Mesenchymal stem cell (in vitro differentiated cells and primary cell): ENCODE measurements around the gene EEA1.
A peak's percentile ranks its signal among the peaks of the same experiment; 100 is the strongest.

ENCODE experiments used
- DNase-seq: peaks from one replicate; pipeline ENCODE4 v3.0.0-alpha.2; 2013
- H2AFZ ChIP-seq: one replicate; pipeline ENCODE4 v1.6.1; 2013; ENCODE audit warnings: low read depth, mild to moderate bottlenecking, control low read depth, inconsistent platforms, low read length, moderate library complexity
- H2AK5ac ChIP-seq: 2 replicates; pipeline ENCODE4 v1.6.1; 2013; ENCODE audit warnings: low read length, moderate library complexity, mild to moderate bottlenecking, inconsistent platforms; ENCODE audit not compliant: severe bottlenecking
- H2BK120ac ChIP-seq: one replicate; pipeline ENCODE4 v1.6.1; 2013; ENCODE audit warnings: low read depth, mild to moderate bottlenecking, inconsistent platforms, low read length, moderate library complexity
- H2BK12ac ChIP-seq, 2 experiments: one replicate each; pipeline ENCODE4 v1.6.1; 2013; ENCODE audit warnings: inconsistent platforms in 2 of 2, low read length in 2 of 2, mild to moderate bottlenecking in 2 of 2, moderate library complexity in 2 of 2, control low read depth in 1 of 2
- H2BK15ac ChIP-seq: one replicate; pipeline ENCODE4 v1.6.1; 2013; ENCODE audit warnings: mild to moderate bottlenecking, low read depth, inconsistent platforms; ENCODE audit not compliant: poor library complexity, severe bottlenecking
- H2BK5ac ChIP-seq: 2 replicates; pipeline ENCODE4 v1.6.1; 2013; ENCODE audit warnings: low read depth, mild to moderate bottlenecking, low read length, control low read depth, inconsistent platforms; ENCODE audit not compliant: poor library complexity, severe bottlenecking
- H3K14ac ChIP-seq, 2 experiments: one replicate each; pipeline ENCODE4 v1.6.1; 2013; ENCODE audit warnings: inconsistent platforms in 2 of 2, low read length in 2 of 2, control low read depth in 1 of 2, mild to moderate bottlenecking in 1 of 2, moderate library complexity in 1 of 2
- H3K18ac ChIP-seq, 2 experiments: one replicate each; pipeline ENCODE4 v1.6.1; 2013; ENCODE audit warnings: inconsistent platforms in 2 of 2, low read length in 2 of 2, control low read depth in 1 of 2, low read depth in 1 of 2, mild to moderate bottlenecking in 1 of 2
- H3K23ac ChIP-seq, 2 experiments: one replicate each; pipeline ENCODE4 v1.6.1; 2013; ENCODE audit warnings: inconsistent platforms in 2 of 2, low read length in 2 of 2, mild to moderate bottlenecking in 2 of 2, moderate library complexity in 2 of 2, control low read depth in 1 of 2
- H3K27ac ChIP-seq: 2 replicates; pipeline ENCODE4 v1.5.1; 2013; ENCODE audit warnings: mild to moderate bottlenecking, moderate library complexity, low read length, control low read depth, inconsistent platforms; ENCODE audit not compliant: poor library complexity, severe bottlenecking
- H3K27me3 ChIP-seq, 2 experiments: 2 replicates each; pipeline versions ENCODE4 v1.6.1 to v1.7.0; 2013; ENCODE audit warnings: low read length in 2 of 2, mild to moderate bottlenecking in 2 of 2, moderate library complexity in 2 of 2, control low read depth in 1 of 2, inconsistent platforms in 1 of 2; ENCODE audit not compliant: control insufficient read depth in 1 of 2, insufficient read depth in 1 of 2
- H3K36me3 ChIP-seq, 2 experiments: 2 replicates each; pipeline versions ENCODE4 v1.6.1 to v1.7.0; 2013; ENCODE audit warnings: low read length in 2 of 2, control low read depth in 1 of 2, inconsistent platforms in 1 of 2, low read depth in 1 of 2, mild to moderate bottlenecking in 1 of 2; ENCODE audit not compliant: insufficient read depth in 2 of 2, control insufficient read depth in 1 of 2
- H3K4ac ChIP-seq, 2 experiments: one replicate each; pipeline ENCODE4 v1.6.1; 2013; ENCODE audit warnings: inconsistent platforms in 2 of 2, low read length in 2 of 2, mild to moderate bottlenecking in 2 of 2, moderate library complexity in 2 of 2, control low read depth in 1 of 2, low read depth in 1 of 2
- H3K4me1 ChIP-seq: 2 replicates; pipeline ENCODE4 v1.6.1; 2013; ENCODE audit warnings: low read depth, low read length, control low read depth; ENCODE audit not compliant: control insufficient read depth, insufficient read depth
- H3K4me2 ChIP-seq: 2 replicates; pipeline ENCODE4 v1.6.1; 2013; ENCODE audit warnings: low read length, mild to moderate bottlenecking, inconsistent platforms; ENCODE audit not compliant: poor library complexity, severe bottlenecking
- H3K4me3 ChIP-seq, 2 experiments: 2 replicates each; pipeline versions ENCODE4 v1.5.1 to v1.7.0; 2013; ENCODE audit warnings: low read length in 2 of 2, mild to moderate bottlenecking in 2 of 2, control low read depth in 1 of 2, low read depth in 1 of 2; ENCODE audit not compliant: insufficient read depth in 1 of 2
- H3K79me1 ChIP-seq: replicated peaks from 2 replicates; pipeline ENCODE4 v1.6.1; 2013; ENCODE audit warnings: mild to moderate bottlenecking, control low read depth, low read length, inconsistent platforms; ENCODE audit not compliant: poor library complexity, severe bottlenecking
- H3K9ac ChIP-seq: 2 replicates; pipeline ENCODE4 v1.7.0; 2013; ENCODE audit warnings: mild to moderate bottlenecking, low read length, moderate library complexity
- H3K9me3 ChIP-seq: 2 replicates; pipeline ENCODE4 v1.7.0; 2013; ENCODE audit warnings: mild to moderate bottlenecking, low read length; ENCODE audit not compliant: control insufficient read depth
- H4K8ac ChIP-seq: one replicate; pipeline ENCODE4 v1.6.1; 2013; ENCODE audit warnings: inconsistent platforms, mild to moderate bottlenecking, low read length, moderate library complexity
- H4K91ac ChIP-seq: one replicate; pipeline ENCODE4 v1.6.1; 2013; ENCODE audit warnings: mild to moderate bottlenecking, low read length, inconsistent platforms
- WGBS: methylation state at CpG from one replicate; pipeline ENCODE4 v1.1.7; 2013; ENCODE audit warnings: mixed read lengths; 5-methylcytosine and 5-hydroxymethylcytosine counted together

Gene EEA1

GRCh38 chr12:92866418-92866817 is 62.7 kb downstream of the EEA1 start:
- no peak overlapping the region for H4K91ac ChIP-seq
- H3K23ac ChIP-seq, result no peak overlapping the region
- H2BK15ac ChIP-seq, result no peak overlapping the region
- no peak for DNase-seq
- no peak overlapping the region for H3K27ac ChIP-seq
- H3K14ac ChIP-seq, result no peak overlapping the region
- H3K4me2 ChIP-seq, result no peak overlapping the region
- H3K9ac ChIP-seq, result no peak overlapping the region
- H3K27me3 ChIP-seq, result no peaks in the 10 kb centered on the region
- no peak overlapping the region for H4K8ac ChIP-seq
- peaks cover 0 to 48% of the 10 kb centered on the region in 2 experiments for H3K36me3 ChIP-seq
- no peak overlapping the region for H2BK5ac ChIP-seq
- peaks cover 10% of the 10 kb centered on the region for H3K79me1 ChIP-seq
- H3K4me1 ChIP-seq, result no peaks in the 10 kb centered on the region
- H2BK12ac ChIP-seq, result no peak overlapping the region
- H3K9me3 ChIP-seq, result no peaks in the 10 kb centered on the region
- H2BK120ac ChIP-seq, result no peak overlapping the region
- WGBS, result 96% methylated on average over 1 of the region's 2 CpGs
- H3K18ac ChIP-seq, result no peak overlapping the region
- no peak overlapping the region for H3K4me3 ChIP-seq
- H2AK5ac ChIP-seq, result no peak overlapping the region
- H2AFZ ChIP-seq, result no peak overlapping the region
- H3K4ac ChIP-seq, result no peak overlapping the region

GRCh38 chr12:92863251-92863650 is 65.8 kb downstream of the EEA1 start:
- Histone ChIP-seq H3K79me1 (peaks cover 17% of the 10 kb centered on the region), H3K4me2 (no peak overlapping the region), H3K27me3 (no peaks in the 10 kb centered on the region), H4K8ac (no peak overlapping the region), H3K14ac (no peak overlapping the region), H3K4me3 (no peak overlapping the region), H4K91ac (no peak overlapping the region), H2BK120ac (no peak overlapping the region), H3K9me3 (no peaks in the 10 kb centered on the region), H3K18ac (no peak overlapping the region), H2BK5ac (no peak overlapping the region), H3K36me3 (peaks cover 0 to 76% of the 10 kb centered on the region in 2 experiments), H3K9ac (no peak overlapping the region), H3K4me1 (no peaks in the 10 kb centered on the region), H2BK12ac (no peak overlapping the region), H3K27ac (no peak overlapping the region), H2AK5ac (no peak overlapping the region), H3K23ac (no peak overlapping the region), H2BK15ac (no peak overlapping the region), H2AFZ (no peak overlapping the region), H3K4ac (no peak overlapping the region)
- DNase-seq, result no peak
- 90% methylated on average over 1 of the region's 1 CpG for WGBS

GRCh38 chr12:92861381-92861780 is 67.7 kb downstream of the EEA1 start:
- H2AK5ac ChIP-seq, result no peak overlapping the region
- no peaks in the 10 kb centered on the region for H3K9me3 ChIP-seq
- no peak overlapping the region for H3K4me2 ChIP-seq
- H3K27me3 ChIP-seq, result no peaks in the 10 kb centered on the region
- no peak overlapping the region for H3K4me3 ChIP-seq
- H3K14ac ChIP-seq, result no peak overlapping the region
- H3K79me1 ChIP-seq, result peaks cover 16% of the 10 kb centered on the region
- no peaks in the 10 kb centered on the region for H3K4me1 ChIP-seq
- no peak overlapping the region for H2BK12ac ChIP-seq
- H3K23ac ChIP-seq, result no peak overlapping the region
- no peak overlapping the region for H3K4ac ChIP-seq
- H4K91ac ChIP-seq, result no peak overlapping the region
- no peak for DNase-seq
- peaks cover 7 to 90% of the 10 kb centered on the region in 2 experiments for H3K36me3 ChIP-seq
- no peak overlapping the region for H4K8ac ChIP-seq
- 100% methylated on average over 3 of the region's 4 CpGs for WGBS
- no peak overlapping the region for H2BK5ac ChIP-seq
- no peak overlapping the region for H2AFZ ChIP-seq
- H3K18ac ChIP-seq, result no peak overlapping the region
- H3K9ac ChIP-seq, result no peak overlapping the region
- no peak overlapping the region for H3K27ac ChIP-seq
- no peak overlapping the region for H2BK120ac ChIP-seq
- H2BK15ac ChIP-seq, result no peak overlapping the region

- DNase-seq, result peak; percentile 55
- Histone ChIP-seq H3K4me1 (no peaks in the 10 kb centered on the region), H3K9me3 (no peaks in the 10 kb centered on the region), H3K4me3 (no peak overlapping the region), H3K14ac (no peak overlapping the region), H4K8ac (no peak overlapping the region), H2AK5ac (no peak overlapping the region), H3K9ac (no peak overlapping the region), H3K4ac (no peak overlapping the region), H2BK5ac (no peak overlapping the region), H3K4me2 (no peak overlapping the region), H3K18ac (no peak overlapping the region), H3K27ac (no peak overlapping the region), H2BK15ac (no peak overlapping the region), H2BK12ac (no peak overlapping the region), H2AFZ (no peak overlapping the region), H3K36me3 (peaks cover 7 to 98% of the 10 kb centered on the region in 2 experiments), H3K23ac (no peak overlapping the region), H2BK120ac (no peak overlapping the region), H3K79me1 (peaks cover 16% of the 10 kb centered on the region), H3K27me3 (no peaks in the 10 kb centered on the region), H4K91ac (no peak overlapping the region)
These were observed 68.6 kb downstream of the EEA1 start for GRCh38 chr12:92860521-92860920.
